Epithelial cell of esophagus (primary cell): ENCODE results near the gene JPT2.

ENCODE experiments used
- DNase-seq: peaks from one replicate; pipeline ENCODE4 v3.0.0; 2010; ENCODE audit warnings: low read depth
- H3K4me3 ChIP-seq: 2 replicates; pipeline ENCODE4 v1.5.1; 2011; ENCODE audit warnings: mild to moderate bottlenecking, low read length, control low read depth
- CTCF ChIP-seq: IDR thresholded peaks from 2 replicates; pipeline ENCODE4 v1.5.1; 2011; ENCODE audit warnings: low read depth, mild to moderate bottlenecking, low read length, control low read depth, inconsistent platforms; ENCODE audit not compliant: insufficient read depth; ENCODE audit errors: missing control alignments

JPT2 gene

GRCh38 chr16:1641261-1641660 lies 36.8 kb upstream of the JPT2 start:
- no peak overlapping the region for H3K4me3 ChIP-seq
- no peak for DNase-seq
- no peak for TF ChIP-seq CTCF

DNA sequence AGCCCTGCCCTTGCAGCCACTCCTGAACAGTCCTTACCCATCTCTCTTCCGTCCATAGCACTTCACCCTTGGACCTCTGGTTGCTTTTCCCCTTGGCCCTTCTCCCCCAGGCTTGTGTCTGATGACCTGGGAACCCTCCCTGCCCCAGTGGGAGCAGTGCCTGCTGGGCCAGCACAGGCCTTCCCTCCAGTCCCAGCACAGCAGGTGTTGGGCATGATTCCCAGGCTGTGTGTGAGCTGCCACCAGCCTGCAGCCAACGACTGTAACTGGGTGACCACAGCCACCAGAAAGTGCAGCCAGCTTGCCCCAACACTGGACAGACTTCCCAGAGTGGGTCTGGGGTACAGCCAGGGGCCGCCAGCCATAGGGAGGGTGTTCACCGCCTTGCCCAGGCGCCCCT lies 35.9 kb upstream of the JPT2 start:
- DNase-seq = no peak
- no peak for TF ChIP-seq CTCF
- no peak overlapping the region for H3K4me3 ChIP-seq

- TF ChIP-seq CTCF = no peak
- H3K4me3 ChIP-seq = no peak overlapping the region
- no peak for DNase-seq
These were observed 35.3 kb upstream of the JPT2 start for GRCh38 chr16:1642753-1643152.

GRCh38 chr16:1643521-1643920 lies 34.6 kb upstream of the JPT2 start:
- TF ChIP-seq CTCF = no peak

DNA sequence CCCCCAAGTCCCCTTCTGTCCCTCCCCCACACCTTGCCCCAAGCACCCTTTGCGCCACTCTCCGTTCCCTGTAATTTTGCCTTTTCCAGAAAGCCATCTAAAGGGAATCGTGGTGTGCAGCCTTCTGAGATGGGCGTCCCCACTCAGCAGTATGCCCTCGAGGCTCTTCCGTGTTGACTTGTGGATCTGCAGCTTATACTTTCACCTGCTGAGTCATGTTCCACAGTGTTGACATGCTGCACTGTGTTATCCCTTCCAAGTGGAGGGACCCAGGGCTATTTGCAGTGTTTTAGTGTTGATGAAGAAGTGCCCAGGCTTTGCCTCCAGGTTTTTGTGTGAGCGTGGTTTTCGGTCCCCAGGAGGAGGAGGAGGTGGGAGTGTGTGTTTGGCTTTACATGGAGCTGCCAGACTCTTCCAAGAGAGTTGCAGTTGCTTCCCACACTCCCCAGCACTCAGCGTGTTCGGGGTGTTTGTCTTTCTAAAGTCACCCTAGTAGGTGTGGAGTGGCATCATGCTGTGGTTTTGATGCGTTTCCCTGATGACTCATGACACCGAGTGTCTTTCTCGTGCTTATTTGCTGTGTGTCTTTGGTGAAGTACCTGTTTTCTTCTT lies 32.1 kb upstream of the JPT2 start:
- H3K4me3 ChIP-seq = no peak overlapping the region
- DNase-seq = peak; percentile 86
- no peak for TF ChIP-seq CTCF

More at GRCh38 chr16:1643521-1643920, 34.6 kb upstream of the JPT2 start:
- no peak for DNase-seq
- H3K4me3 ChIP-seq = no peak overlapping the region

GRCh38 chr16:1647856-1648255 lies 30.2 kb upstream of the JPT2 start:
- no peak for DNase-seq
- no peak for TF ChIP-seq CTCF
- no peak overlapping the region for H3K4me3 ChIP-seq

- H3K4me3 ChIP-seq = no peak overlapping the region
- TF ChIP-seq CTCF = no peak
- no peak for DNase-seq
These were observed 27.9 kb upstream of the JPT2 start for GRCh38 chr16:1650131-1650530.
